Gastrocnemius medialis (tissue), 4 donors: ENCODE data around the gene CD300H. TPM values are rescaled to one million over a fixed set of nuclear protein-coding genes. Genes with fewer than 3 reads are reported as not detected.
A peak's percentile ranks its signal among the peaks of the same experiment; 100 is the strongest.

Experiments used
- ATAC-seq, 2 donors: fragments of 150-250 bp; one replicate each; pipeline ENCODE4 v1.9.1; 2016
- DNase-seq, 2 donors: peaks; one replicate each; pipeline ENCODE4 v3.0.0-alpha.2; 2019
- H3K27ac ChIP-seq, 4 donors: fragments of 200-600 bp; sonication (generic); 1 replicate in 1 of 4; 2 replicates in 3 of 4; pipeline ENCODE4 v1.5.1; 2016 to 2018; ENCODE audit warnings: mild to moderate bottlenecking in 2 of 4, moderate library complexity in 1 of 4
- H3K27me3 ChIP-seq, 3 donors: fragments of 200-600 bp; sonication (generic) in 2 of 3; 1 replicate in 1 of 3; 2 replicates in 2 of 3; pipeline versions ENCODE4 v1.5.1 to v1.6.0; 2016 to 2019; ENCODE audit warnings: mild to moderate bottlenecking in 1 of 3, moderate library complexity in 1 of 3
- H3K36me3 ChIP-seq, 2 donors: fragments of 200-600 bp; sonication (generic) in 1 of 2; one replicate each; pipeline ENCODE4 v1.5.1; 2017 to 2018
- H3K4me1 ChIP-seq, 2 donors: fragments of 200-600 bp; sonication (generic) in 1 of 2; one replicate each; pipeline ENCODE4 v1.5.1; 2016 to 2017; ENCODE audit warnings: mild to moderate bottlenecking in 2 of 2
- H3K4me3 ChIP-seq, 4 donors: fragments of 200-600 bp; sonication (generic) in 3 of 4; 1 replicate in 1 of 4; 2 replicates in 3 of 4; pipeline ENCODE4 v1.5.1; 2016 to 2019; ENCODE audit warnings: mild to moderate bottlenecking in 2 of 4
- H3K9me3 ChIP-seq, 3 donors: fragments of 200-600 bp; sonication (generic) in 2 of 3; 1 replicate in 1 of 3; 2 replicates in 2 of 3; pipeline ENCODE4 v1.5.1; 2016 to 2019
- POLR2A ChIP-seq, 2 donors: fragments of 450-650 bp; IDR thresholded peaks; one replicate each; pipeline ENCODE4 v1.6.1; 2017; ENCODE audit warnings: antibody characterized with exemption in 2 of 2, mild to moderate bottlenecking in 2 of 2, moderate library complexity in 2 of 2
- in situ Hi-C, 4 donors: fragments of 200-750 bp; cut with MboI; loops; one replicate each; pipeline versions ENCODE4 v1.15.0 to v1.8.0; 2017; ENCODE audit warnings: low sequenced_read_pairs in 4 of 4
- intact Hi-C: fragments of 100-400 bp; cut with DNase I; formaldehyde crosslinking; loops from one replicate; pipeline ENCODE4 v1.15.1; 2023; ENCODE audit warnings: low total_unique reads
- total RNA-seq, 4 donors: library from RNA; depleted of rRNA; stranded (reverse); fragments of >200 nt; gene quantifications; one replicate each; pipeline versions ENCODE4 v1.1.0 to v1.2.3, GENCODE V29; 2016
- TF ChIP-seq, protein P1 (sequence below), 5 experiments: fragments of 450-650 bp in 3 of 5; fragments of 200-600 bp in 2 of 5; sonication (generic) in 2 of 5; IDR thresholded peaks in 4 of 5; conservative IDR thresholded peaks in 1 of 5; 1 replicate in 4 of 5; 2 replicates in 1 of 5; pipeline ENCODE4 v1.5.1; 2016 to 2019; ENCODE audit warnings: antibody characterized with exemption in 5 of 5, mild to moderate bottlenecking in 3 of 5, moderate library complexity in 3 of 5

CD300H gene
- total RNA-seq, 4 donors from 2014 or later: not detected

GRCh38 chr17:74545843-74546230, 21.5 kb downstream of the CD300H start, which contains the start of gene CD300C:
Gene CD300C, minus strand, starts transcription at chr17:74546115. Its CDS starts 333 bp downstream, at chr17:74545782.
- Histone ChIP-seq H3K27ac (no peak within 1 kb of the TSS), H3K36me3 (no peaks in the 10 kb centered on the region), H3K27me3 (peaks cover 0 to 4% (median 3%) of the 10 kb centered on the region in 3 donors), H3K4me3 (no peak within 1 kb of the TSS), H3K9me3 (no peaks in the 10 kb centered on the region), H3K4me1 (no peaks in the 10 kb centered on the region)
- intact Hi-C loops (no loop called here), in situ Hi-C loops (no loop called here)
- DNase-seq (no peak), ATAC-seq (no peak)
- peak; percentile 13 to 21 for TF ChIP-seq POLR2A (IDR thresholded peaks at IDR 0.05)
- TF ChIP-seq, protein P1, sequence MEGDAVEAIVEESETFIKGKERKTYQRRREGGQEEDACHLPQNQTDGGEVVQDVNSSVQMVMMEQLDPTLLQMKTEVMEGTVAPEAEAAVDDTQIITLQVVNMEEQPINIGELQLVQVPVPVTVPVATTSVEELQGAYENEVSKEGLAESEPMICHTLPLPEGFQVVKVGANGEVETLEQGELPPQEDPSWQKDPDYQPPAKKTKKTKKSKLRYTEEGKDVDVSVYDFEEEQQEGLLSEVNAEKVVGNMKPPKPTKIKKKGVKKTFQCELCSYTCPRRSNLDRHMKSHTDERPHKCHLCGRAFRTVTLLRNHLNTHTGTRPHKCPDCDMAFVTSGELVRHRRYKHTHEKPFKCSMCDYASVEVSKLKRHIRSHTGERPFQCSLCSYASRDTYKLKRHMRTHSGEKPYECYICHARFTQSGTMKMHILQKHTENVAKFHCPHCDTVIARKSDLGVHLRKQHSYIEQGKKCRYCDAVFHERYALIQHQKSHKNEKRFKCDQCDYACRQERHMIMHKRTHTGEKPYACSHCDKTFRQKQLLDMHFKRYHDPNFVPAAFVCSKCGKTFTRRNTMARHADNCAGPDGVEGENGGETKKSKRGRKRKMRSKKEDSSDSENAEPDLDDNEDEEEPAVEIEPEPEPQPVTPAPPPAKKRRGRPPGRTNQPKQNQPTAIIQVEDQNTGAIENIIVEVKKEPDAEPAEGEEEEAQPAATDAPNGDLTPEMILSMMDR (IDR thresholded peaks at IDR 0.05 in 4 of 5, conservative IDR thresholded peaks at IDR 0.05 in 1 of 5): no peak

DNA sequence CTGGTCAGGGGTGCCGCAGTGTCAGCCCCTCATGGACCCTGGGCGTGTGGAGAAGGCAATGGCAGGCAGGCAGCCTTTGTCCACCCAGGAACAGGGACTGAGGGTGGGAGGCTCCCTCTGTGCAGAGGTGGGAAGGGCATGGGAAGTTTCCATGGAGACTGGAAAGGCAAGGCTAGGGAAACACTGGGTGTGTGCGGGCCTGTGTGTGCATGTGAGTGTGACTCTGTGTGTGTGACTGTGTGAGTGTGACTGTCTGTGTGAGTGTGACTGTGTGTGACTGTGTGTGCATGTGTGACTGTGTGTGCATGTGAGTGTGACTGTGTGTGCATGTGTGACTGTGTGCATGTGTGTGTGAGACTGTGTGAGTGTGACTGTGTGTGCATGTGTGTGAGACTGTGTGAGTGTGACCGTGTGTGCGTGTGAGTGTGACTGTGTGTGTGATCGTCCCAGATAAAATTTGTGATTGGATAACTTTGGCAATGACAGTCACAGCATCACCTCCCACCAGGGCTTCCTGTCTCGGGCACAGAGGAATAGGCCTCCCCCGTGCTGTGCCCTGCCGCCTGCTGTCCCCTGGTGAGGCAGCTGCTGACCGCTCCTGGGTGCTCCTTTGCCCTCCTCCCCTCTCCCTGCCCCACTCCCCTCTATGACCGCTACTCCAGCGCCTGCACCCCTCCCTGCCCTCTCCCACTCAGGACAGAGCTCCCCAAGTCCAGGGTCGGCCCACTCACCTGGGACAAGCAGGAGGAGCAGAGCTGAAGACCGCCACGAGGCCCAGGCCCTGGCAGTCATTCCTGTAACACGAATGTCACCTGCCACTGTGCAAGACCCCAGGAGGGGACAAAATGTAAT, 22.1 kb downstream of the CD300H start:
- DNase-seq (no peak), ATAC-seq (no peak)
- H3K4me3 ChIP-seq: no peak overlapping the region
- peaks cover 0 to 4% (median 3%) of the 10 kb centered on the region in 3 donors for H3K27me3 ChIP-seq
- in situ Hi-C loops (no loop called here), intact Hi-C loops (no loop called here)
- no peaks in the 10 kb centered on the region for H3K4me1 ChIP-seq
- H3K27ac ChIP-seq: no peak overlapping the region
- no peaks in the 10 kb centered on the region for H3K36me3 ChIP-seq
- no peak for TF ChIP-seq POLR2A (IDR thresholded peaks at IDR 0.05)
- TF ChIP-seq, protein P1 (IDR thresholded peaks at IDR 0.05 in 4 of 5, conservative IDR thresholded peaks at IDR 0.05 in 1 of 5): no peak
- H3K9me3 ChIP-seq: no peaks in the 10 kb centered on the region

- Histone ChIP-seq H3K9me3 (no peaks in the 10 kb centered on the region), H3K36me3 (no peaks in the 10 kb centered on the region), H3K4me3 (no peak overlapping the region), H3K27me3 (peaks cover 0 to 3% (median 0%) of the 10 kb centered on the region in 3 donors), H3K27ac (no peak overlapping the region), H3K4me1 (no peaks in the 10 kb centered on the region)
- intact Hi-C loops (no loop called here), in situ Hi-C loops (no loop called here)
- DNase-seq (no peak), ATAC-seq (no peak)
- TF ChIP-seq, protein P1 (IDR thresholded peaks at IDR 0.05 in 4 of 5, conservative IDR thresholded peaks at IDR 0.05 in 1 of 5): no peak
- TF ChIP-seq POLR2A (IDR thresholded peaks at IDR 0.05): no peak
Measured at GRCh38 chr17:74543891-74544760, 23.2 kb downstream of the CD300H start.

GRCh38 chr17:74543406-74543805, 23.9 kb downstream of the CD300H start:
- H3K9me3 ChIP-seq: no peaks in the 10 kb centered on the region
- no peaks in the 10 kb centered on the region for H3K36me3 ChIP-seq
- in situ Hi-C loops: no loop called here
- TF ChIP-seq, protein P1 (IDR thresholded peaks at IDR 0.05 in 4 of 5, conservative IDR thresholded peaks at IDR 0.05 in 1 of 5): no peak
- TF ChIP-seq POLR2A (IDR thresholded peaks at IDR 0.05): no peak
- no peak overlapping the region for H3K27ac ChIP-seq
- no peaks in the 10 kb centered on the region for H3K4me1 ChIP-seq
- peaks cover 0 to under 1% (median 0%) of the 10 kb centered on the region in 3 donors for H3K27me3 ChIP-seq
- DNase-seq: no peak
- no peak for ATAC-seq
- H3K4me3 ChIP-seq: no peak overlapping the region
- intact Hi-C loops: no loop called here
